ENCODE results near the gene PRRC1. TPM values are rescaled to one million over a fixed set of nuclear protein-coding genes. Genes with fewer than 3 reads are reported as not detected.
"Not testable (repeated sequence)": the region's sequence is repeated elsewhere in the genome, so short reads cannot be mapped to it uniquely, and the experiment has no call there.

The PRRC1 gene
- total RNA-seq, 4 donors from 2014 or later = 27.2 to 49.1 (median 30.1) TPM

DNA sequence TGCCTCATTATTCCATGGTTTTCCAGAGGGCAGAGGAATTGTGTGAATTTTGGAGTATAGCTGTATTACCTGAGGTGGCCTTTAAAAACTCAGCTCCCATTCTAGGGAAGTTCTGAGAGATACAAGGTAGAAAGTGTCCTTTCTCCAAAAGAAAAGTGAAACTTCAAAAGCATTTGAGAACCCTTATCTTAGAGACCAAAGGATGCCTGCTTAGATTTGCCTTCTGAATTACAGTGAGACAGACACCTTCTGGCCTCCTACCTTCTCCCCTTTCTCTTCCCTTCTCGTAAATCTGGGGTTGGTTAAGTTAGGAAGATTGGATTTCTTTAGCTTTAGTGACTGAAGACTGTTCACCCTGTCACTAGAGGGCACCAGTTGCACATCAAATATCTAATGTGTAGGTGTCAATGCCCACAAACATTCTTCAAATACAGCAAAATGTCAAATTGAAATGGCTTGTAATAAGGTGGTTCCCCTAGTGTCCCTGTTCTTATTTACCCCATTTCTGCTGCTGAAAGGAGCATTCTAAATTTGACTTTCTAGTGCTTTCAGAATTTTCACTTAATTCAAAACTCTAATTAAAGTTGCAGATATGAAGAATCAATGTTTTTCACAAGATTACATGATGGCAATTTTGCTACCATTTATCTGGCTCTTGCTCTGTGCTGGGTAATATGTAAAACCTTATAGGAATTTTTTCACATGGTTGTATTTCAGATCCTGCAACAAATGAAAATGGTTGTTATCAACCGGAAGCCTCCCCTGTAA, 46.7 kb downstream of the PRRC1 start:
- TF ChIP-seq POLR2AphosphoS5 (IDR thresholded peaks at IDR 0.05) (no peak), EP300 (IDR thresholded peaks at IDR 0.05) (no peak), POLR2A (IDR thresholded peaks at IDR 0.05) (no peak)
- TF ChIP-seq, protein P1, sequence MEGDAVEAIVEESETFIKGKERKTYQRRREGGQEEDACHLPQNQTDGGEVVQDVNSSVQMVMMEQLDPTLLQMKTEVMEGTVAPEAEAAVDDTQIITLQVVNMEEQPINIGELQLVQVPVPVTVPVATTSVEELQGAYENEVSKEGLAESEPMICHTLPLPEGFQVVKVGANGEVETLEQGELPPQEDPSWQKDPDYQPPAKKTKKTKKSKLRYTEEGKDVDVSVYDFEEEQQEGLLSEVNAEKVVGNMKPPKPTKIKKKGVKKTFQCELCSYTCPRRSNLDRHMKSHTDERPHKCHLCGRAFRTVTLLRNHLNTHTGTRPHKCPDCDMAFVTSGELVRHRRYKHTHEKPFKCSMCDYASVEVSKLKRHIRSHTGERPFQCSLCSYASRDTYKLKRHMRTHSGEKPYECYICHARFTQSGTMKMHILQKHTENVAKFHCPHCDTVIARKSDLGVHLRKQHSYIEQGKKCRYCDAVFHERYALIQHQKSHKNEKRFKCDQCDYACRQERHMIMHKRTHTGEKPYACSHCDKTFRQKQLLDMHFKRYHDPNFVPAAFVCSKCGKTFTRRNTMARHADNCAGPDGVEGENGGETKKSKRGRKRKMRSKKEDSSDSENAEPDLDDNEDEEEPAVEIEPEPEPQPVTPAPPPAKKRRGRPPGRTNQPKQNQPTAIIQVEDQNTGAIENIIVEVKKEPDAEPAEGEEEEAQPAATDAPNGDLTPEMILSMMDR (IDR thresholded peaks at IDR 0.05) = peak; percentile 55 to 89 (median 69)
- Histone ChIP-seq H3K27ac (peak overlapping the region; percentile 60 to 76 (median 72)), H3K27me3 (no peaks in the 10 kb centered on the region), H3K4me1 (peaks cover 6 to 44% (median 13%) of the 10 kb centered on the region in 3 donors), H3K9me3 (no peaks in the 10 kb centered on the region), H3K4me3 (no peak overlapping the region), H3K36me3 (no peaks in the 10 kb centered on the region)
- ATAC-seq = peak; percentile 47
- WGBS, 2 donors (ENCODE audit: low coverage in 1 of 2) = 45 to 51% methylated on average over 2 of the region's 2 CpGs

DNA sequence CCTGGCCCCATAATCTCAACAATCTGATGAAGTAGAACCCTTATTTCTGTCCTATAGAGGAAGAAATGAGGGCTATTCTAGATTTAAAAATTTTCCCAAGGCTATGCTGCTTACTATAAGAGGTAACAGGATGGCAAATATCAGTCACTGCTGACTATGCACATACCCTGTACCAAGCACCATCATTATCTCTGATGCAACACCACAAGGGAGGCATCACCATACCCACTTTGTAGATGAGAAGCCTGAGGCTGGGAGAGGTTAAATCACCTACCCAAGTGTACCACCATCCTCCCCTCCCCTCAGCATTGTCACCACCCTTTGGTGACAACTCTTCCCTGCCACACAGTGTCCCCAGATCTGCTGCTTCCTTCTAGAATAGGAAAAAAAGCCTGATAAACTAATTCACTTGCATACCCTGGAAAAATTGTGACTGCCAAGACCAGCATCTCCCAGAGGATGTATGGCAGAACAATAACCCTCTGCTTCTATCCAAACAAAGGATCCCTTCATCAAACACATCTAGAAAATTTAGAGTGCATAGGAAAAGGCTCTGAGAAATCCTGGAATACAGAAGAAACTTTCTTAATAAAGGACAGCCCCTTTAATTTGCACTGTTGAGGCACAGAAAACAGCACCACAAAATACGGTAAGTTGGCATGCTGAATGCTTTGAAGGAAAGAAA, 48.3 kb downstream of the PRRC1 start:
- ATAC-seq = no peak
- peaks cover 6 to 44% (median 13%) of the 10 kb centered on the region in 3 donors for H3K4me1 ChIP-seq
- no peaks in the 10 kb centered on the region for H3K36me3 ChIP-seq
- H3K9me3 ChIP-seq = no peaks in the 10 kb centered on the region
- H3K27ac ChIP-seq = no peak overlapping the region
- no peak overlapping the region for H3K4me3 ChIP-seq
- no peaks in the 10 kb centered on the region for H3K27me3 ChIP-seq
- 60 to 79% methylated on average over 1 of the region's 1 CpG for WGBS, 2 donors (ENCODE audit: low coverage in 1 of 2)
- TF ChIP-seq, protein P1 (IDR thresholded peaks at IDR 0.05) = no peak
- TF ChIP-seq POLR2AphosphoS5 (IDR thresholded peaks at IDR 0.05) = no peak
- no peak for TF ChIP-seq EP300 (IDR thresholded peaks at IDR 0.05)
- TF ChIP-seq POLR2A (IDR thresholded peaks at IDR 0.05) = no peak

DNA sequence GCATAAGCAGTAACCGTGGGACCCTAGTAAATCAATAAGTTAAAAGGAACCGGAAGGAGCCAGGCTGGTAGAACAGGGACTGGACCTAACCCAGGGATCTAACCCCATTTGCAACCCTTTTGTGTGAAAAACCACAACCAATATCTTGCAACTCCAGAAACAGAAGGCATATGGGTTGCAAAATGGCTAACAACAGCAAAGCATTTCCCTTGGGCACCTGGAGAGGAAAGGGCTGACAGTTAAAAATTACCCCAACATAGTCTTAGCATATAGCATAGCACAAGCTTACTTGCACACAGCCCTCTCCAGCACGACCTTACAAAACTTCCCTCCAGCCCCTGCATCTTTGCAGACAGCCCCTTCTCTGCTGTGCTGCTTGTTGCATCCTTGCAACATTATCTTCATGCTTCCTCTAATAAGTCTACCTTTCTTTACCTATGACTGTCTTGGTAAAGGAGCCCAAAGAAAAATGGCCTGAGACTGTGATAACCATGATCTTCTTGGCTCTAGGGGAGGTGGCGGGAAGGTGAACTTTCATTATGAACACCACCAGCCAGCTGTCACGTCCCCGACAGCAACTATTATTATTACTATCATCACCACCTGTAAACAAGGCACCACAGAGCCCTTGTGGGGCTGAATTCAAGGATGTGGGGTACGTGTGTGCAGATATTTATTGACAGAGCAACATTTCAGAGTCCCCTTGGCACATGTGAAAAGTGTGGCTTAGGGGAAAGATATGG, 49.8 kb downstream of the PRRC1 start:
- WGBS, 2 donors (ENCODE audit: low coverage in 1 of 2) = 70 to 82% methylated on average over 4 to 5 of the region's 7 CpGs
- no peak overlapping the region for H3K27ac ChIP-seq

DNA sequence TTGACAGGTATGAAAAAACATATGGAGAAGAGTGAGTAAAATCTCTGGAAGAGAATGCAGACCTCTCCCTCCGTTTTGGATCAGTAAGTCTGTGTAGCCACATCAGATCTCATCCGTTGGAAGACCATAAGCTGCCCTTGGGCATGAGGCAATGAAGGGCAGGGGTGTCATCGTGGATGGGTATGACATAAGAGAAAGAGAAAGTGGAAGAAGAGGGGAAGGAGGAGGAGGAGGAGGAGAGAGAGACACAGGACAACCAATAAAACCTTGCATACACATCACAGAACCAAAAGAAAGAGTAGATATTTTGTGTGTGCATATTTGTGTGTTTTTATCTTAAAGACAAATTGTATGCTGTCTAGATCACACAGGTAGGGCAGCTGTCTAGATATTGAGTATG, 50.7 kb downstream of the PRRC1 start:
- TF ChIP-seq POLR2A (IDR thresholded peaks at IDR 0.05) = no peak
- TF ChIP-seq EP300 (IDR thresholded peaks at IDR 0.05) = no peak
- TF ChIP-seq, protein P1 (IDR thresholded peaks at IDR 0.05) = no peak
- TF ChIP-seq POLR2AphosphoS5 (IDR thresholded peaks at IDR 0.05) = no peak
- Histone ChIP-seq H3K9me3 (no peaks in the 10 kb centered on the region), H3K4me3 (no peak overlapping the region), H3K27me3 (no peaks in the 10 kb centered on the region), H3K27ac (no peak overlapping the region), H3K36me3 (no peaks in the 10 kb centered on the region), H3K4me1 (peaks cover under 1 to 23% (median 8%) of the 10 kb centered on the region in 3 donors)
- ATAC-seq = no peak
- WGBS, 2 donors (ENCODE audit: low coverage in 1 of 2) = 65 to 88% methylated on average over 3 of the region's 3 CpGs

More for the DNA sequence above, 49.8 kb downstream of the PRRC1 start:
- no peaks in the 10 kb centered on the region for H3K36me3 ChIP-seq
- no peaks in the 10 kb centered on the region for H3K27me3 ChIP-seq
- no peak for ATAC-seq
- TF ChIP-seq, protein P1 (IDR thresholded peaks at IDR 0.05) = no peak
- no peak for TF ChIP-seq POLR2AphosphoS5 (IDR thresholded peaks at IDR 0.05)
- TF ChIP-seq POLR2A (IDR thresholded peaks at IDR 0.05) = no peak
- TF ChIP-seq EP300 (IDR thresholded peaks at IDR 0.05) = no peak
- no peaks in the 10 kb centered on the region for H3K9me3 ChIP-seq
- H3K4me1 ChIP-seq = peaks cover 6 to 32% (median 13%) of the 10 kb centered on the region in 3 donors
- H3K4me3 ChIP-seq = no peak overlapping the region

DNA sequence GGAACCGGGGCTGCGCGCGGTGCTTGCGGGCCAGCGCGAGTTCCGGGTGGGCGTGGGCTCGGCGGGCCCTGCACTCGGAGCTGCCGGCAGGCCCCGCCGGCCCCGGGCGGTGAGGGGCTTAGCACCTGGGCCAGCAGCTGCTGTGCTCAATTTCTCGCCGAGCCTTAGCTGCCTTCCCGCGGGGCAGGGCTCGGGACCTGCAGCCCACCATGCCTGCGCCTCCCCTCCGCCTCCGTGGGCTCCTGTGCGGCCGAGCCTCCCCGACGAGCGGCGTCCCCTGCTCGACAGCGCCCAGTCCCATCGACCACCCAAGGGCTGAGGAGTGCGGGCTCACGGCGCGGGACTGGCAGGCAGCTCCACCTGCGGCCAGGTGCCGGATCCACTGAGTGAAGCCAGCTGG, 52.0 kb downstream of the PRRC1 start:
- H3K9me3 ChIP-seq, H3K27me3 ChIP-seq: not testable (repeated sequence)

More for the DNA sequence above, 52.0 kb downstream of the PRRC1 start:
- H3K36me3 ChIP-seq, H3K4me1 ChIP-seq, H3K27ac ChIP-seq, ATAC-seq: not testable (repeated sequence)
- WGBS, 2 donors (ENCODE audit: low coverage in 1 of 2) = no CpG with 5 or more reads among the region's 40 CpGs
- peak overlapping the region in 1 of 2 donors; percentile 23 for H3K4me3 ChIP-seq

Data from gastroesophageal sphincter (tissue), 4 donors.